HG03097 (cell line): ENCODE results near the gene ARHGAP45.

Source experiments
- ATAC-seq: cut with Tn5 transposase; IDR thresholded peaks from one replicate; pipeline ENCODE4 v1.9.1; 2021; ENCODE audit not compliant: unreplicated experiment, low FRiP score

The ARHGAP45 gene

GRCh38 chr19:1103132-1103707 lies 36.3 kb downstream of the ARHGAP45 start:
- ATAC-seq, result no peak

GRCh38 chr19:1103708-1104310 lies 36.8 kb downstream of the ARHGAP45 start, which contains the start of gene GPX4:
Gene GPX4, plus strand, starts transcription at chr19:1103994. Its CDS starts 50 bp downstream, at chr19:1104044.
- peak; percentile 66 for ATAC-seq

GRCh38 chr19:1104311-1105007 lies 37.5 kb downstream of the ARHGAP45 start:
- ATAC-seq, result peak; percentile 15

- ATAC-seq, result no peak
Measured at GRCh38 chr19:1105008-1105872, 38.3 kb downstream of the ARHGAP45 start.

GRCh38 chr19:1105873-1106840 lies 39.2 kb downstream of the ARHGAP45 start:
- ATAC-seq, result no peak

- ATAC-seq, result no peak
Measured at GRCh38 chr19:1106841-1107660, 40.1 kb downstream of the ARHGAP45 start.

GRCh38 chr19:1107661-1108261 lies 40.8 kb downstream of the ARHGAP45 start:
- ATAC-seq, result no peak

GRCh38 chr19:1108291-1109031 lies 41.5 kb downstream of the ARHGAP45 start:
- ATAC-seq, result no peak

GRCh38 chr19:1109032-1109551 lies 42.1 kb downstream of the ARHGAP45 start:
- no peak for ATAC-seq

- no peak for ATAC-seq
Measured at GRCh38 chr19:1109697-1110671, 43.0 kb downstream of the ARHGAP45 start.

- no peak for ATAC-seq
Measured at GRCh38 chr19:1110809-1111640, 44.1 kb downstream of the ARHGAP45 start.

- ATAC-seq, result no peak
Measured at GRCh38 chr19:1111641-1112267, 44.8 kb downstream of the ARHGAP45 start.

GRCh38 chr19:1112268-1113029 lies 45.5 kb downstream of the ARHGAP45 start:
- no peak for ATAC-seq
